Transverse colon (tissue), 4 donors: ENCODE data around the gene TMBIM1.

Experiments
- CTCF ChIP-seq, 5 experiments: fragments of 200-600 bp in 3 of 5; fragments of 450-650 bp in 2 of 5; sonication (generic) in 3 of 5; IDR thresholded peaks; 1 replicate in 2 of 5; 2 replicates in 3 of 5; pipeline ENCODE4 v1.5.1; 2016 to 2017; ENCODE audit warnings: antibody characterized with exemption in 5 of 5, inconsistent platforms in 3 of 5, mild to moderate bottlenecking in 2 of 5, moderate library complexity in 1 of 5
- EP300 ChIP-seq: sonication (generic); formaldehyde crosslinking; IDR thresholded peaks from one replicate; pipeline ENCODE4 v1.6.1; 2017; ENCODE audit warnings: antibody characterized with exemption, low read depth
- POLR2A ChIP-seq: fragments of 450-650 bp; IDR thresholded peaks from one replicate; pipeline ENCODE4 v1.6.1; 2016; ENCODE audit warnings: antibody characterized with exemption, mild to moderate bottlenecking, moderate library complexity
- POLR2AphosphoS5 ChIP-seq, 3 donors: sonication (generic); formaldehyde crosslinking; IDR thresholded peaks; one replicate each; pipeline ENCODE4 v1.6.1; 2016; ENCODE audit warnings: antibody characterized with exemption in 3 of 3

- no peak for TF ChIP-seq CTCF (IDR thresholded peaks at IDR 0.05)
- TF ChIP-seq POLR2A, result no peak
- TF ChIP-seq POLR2AphosphoS5 (IDR thresholded peaks at IDR 0.05), result peak in 1 of 3 donors; percentile 18
- no peak for TF ChIP-seq EP300
Observed at GRCh38 chr2:218332920-218333645, 40.8 kb upstream of the TMBIM1 start.
